Skin of body (tissue), 2 donors: ENCODE results near the gene LRRC8E. TPM values are rescaled to one million over a fixed set of nuclear protein-coding genes. Genes with fewer than 3 reads are reported as not detected.
"Not testable (repeated sequence)": the region's sequence is repeated elsewhere in the genome, so short reads cannot be mapped to it uniquely, and the experiment has no call there.

ENCODE experiments used
- DNase-seq: peaks from one replicate; lab custom pipeline; 2025; lab: John Stamatoyannopoulos, UW
- total RNA-seq: library from RNA; depleted of rRNA; stranded (reverse); fragments of >200 nt; gene quantifications from one replicate; pipeline ENCODE4 v1.2.3, GENCODE V29; 2014

The LRRC8E gene
- total RNA-seq, 1 donor from 2014 or later: 3.9 TPM

- no peak for DNase-seq
These were observed 4.3 kb upstream of the LRRC8E start for GRCh38 chr19:7883796-7884570.

GRCh38 chr19:7885818-7886217 is 2.5 kb upstream of the LRRC8E start:
- DNase-seq: no peak

GRCh38 chr19:7887408-7888144 is 734 bp upstream of the LRRC8E start:
- no peak for DNase-seq

- DNase-seq: no peak
These were observed 512 bp downstream of the LRRC8E start for GRCh38 chr19:7888826-7889217.

GRCh38 chr19:7893362-7894101 is 5.2 kb downstream of the LRRC8E start:
- not testable (repeated sequence) for DNase-seq

- DNase-seq: no peak
These were observed 6.5 kb downstream of the LRRC8E start for GRCh38 chr19:7894612-7895309.

GRCh38 chr19:7895565-7895964 is 7.3 kb downstream of the LRRC8E start:
- no peak for DNase-seq

GRCh38 chr19:7897292-7897691 is 9.0 kb downstream of the LRRC8E start:
- no peak for DNase-seq

- DNase-seq: no peak
These were observed 10.7 kb downstream of the LRRC8E start for GRCh38 chr19:7898967-7899366.

- DNase-seq: no peak
These were observed 11.6 kb downstream of the LRRC8E start for GRCh38 chr19:7899751-7900378.

GRCh38 chr19:7900401-7900870 is 12.1 kb downstream of the LRRC8E start:
- DNase-seq: no peak

- DNase-seq: no peak
These were observed 12.6 kb downstream of the LRRC8E start for GRCh38 chr19:7900931-7901330.

- DNase-seq: no peak
These were observed 13.0 kb downstream of the LRRC8E start for GRCh38 chr19:7901337-7901736.

GRCh38 chr19:7902796-7903243 is 14.5 kb downstream of the LRRC8E start:
- DNase-seq: no peak

- peak; percentile 100 for DNase-seq
These were observed 15.1 kb downstream of the LRRC8E start, which contains the start of gene MAP2K7 for GRCh38 chr19:7903244-7904073. Gene MAP2K7, plus strand, starts transcription at chr19:7903877. Its CDS starts 68 bp downstream, at chr19:7903945.

- DNase-seq: no peak
These were observed 16.0 kb downstream of the LRRC8E start for GRCh38 chr19:7904074-7905020.

- DNase-seq: no peak
These were observed 17.0 kb downstream of the LRRC8E start for GRCh38 chr19:7905268-7905667.

GRCh38 chr19:7905859-7906258 is 17.5 kb downstream of the LRRC8E start:
- no peak for DNase-seq

GRCh38 chr19:7907122-7907521 is 18.8 kb downstream of the LRRC8E start:
- DNase-seq: no peak
